SIG-M5 (cell line): ENCODE data around the gene SNX30.

Experiments
- DNase-seq: peaks from one replicate; lab custom pipeline; 2025; lab: John Stamatoyannopoulos, UW

Gene SNX30

GRCh38 chr9:112822618-112823017, 72.1 kb downstream of the SNX30 start:
- no peak for DNase-seq

GRCh38 chr9:112823257-112823656, 72.7 kb downstream of the SNX30 start:
- no peak for DNase-seq

GRCh38 chr9:112831281-112831851, 80.8 kb downstream of the SNX30 start:
- DNase-seq = no peak

GRCh38 chr9:112831969-112832368, 81.4 kb downstream of the SNX30 start:
- no peak for DNase-seq

- DNase-seq = no peak
These were observed 82.5 kb downstream of the SNX30 start for GRCh38 chr9:112833081-112833480.

GRCh38 chr9:112836394-112836793, 85.8 kb downstream of the SNX30 start:
- DNase-seq = no peak

- no peak for DNase-seq
These were observed 87.8 kb downstream of the SNX30 start for GRCh38 chr9:112838342-112838741.

- no peak for DNase-seq
These were observed 88.8 kb downstream of the SNX30 start for GRCh38 chr9:112839331-112839730.

- DNase-seq = no peak
These were observed 90.7 kb downstream of the SNX30 start for GRCh38 chr9:112841261-112841660.

- no peak for DNase-seq
These were observed 92.0 kb downstream of the SNX30 start for GRCh38 chr9:112842555-112842954.

- no peak for DNase-seq
These were observed 94.4 kb downstream of the SNX30 start for GRCh38 chr9:112844771-112845542.

GRCh38 chr9:112846528-112847488, 96.2 kb downstream of the SNX30 start:
- no peak for DNase-seq

GRCh38 chr9:112848316-112849151, 98.0 kb downstream of the SNX30 start:
- DNase-seq = no peak

GRCh38 chr9:112849363-112849922, 98.9 kb downstream of the SNX30 start:
- no peak for DNase-seq

GRCh38 chr9:112850840-112851239, 100.3 kb downstream of the SNX30 start:
- no peak for DNase-seq

GRCh38 chr9:112852741-112853504, 102.4 kb downstream of the SNX30 start:
- no peak for DNase-seq

GRCh38 chr9:112853882-112854585, 103.5 kb downstream of the SNX30 start:
- DNase-seq = no peak

- no peak for DNase-seq
These were observed 104.1 kb downstream of the SNX30 start for GRCh38 chr9:112854657-112855056.

GRCh38 chr9:112856200-112856599, 105.6 kb downstream of the SNX30 start:
- DNase-seq = no peak

GRCh38 chr9:112856843-112857242, 106.3 kb downstream of the SNX30 start:
- DNase-seq = no peak
